HepG2 (cell line): ENCODE measurements around the gene WDFY1. TPM values are rescaled to one million over a fixed set of nuclear protein-coding genes. Genes with fewer than 3 reads are reported as not detected.

Experiments
- BORCS8-MEF2B ChIP-seq: sonication (generic); formaldehyde crosslinking; IDR thresholded peaks from 2 replicates; pipeline ENCODE4 v1.8.0; 2022; ENCODE audit warnings: mild to moderate bottlenecking, missing genetic modification reagents
- CBX5 ChIP-seq: sonication (generic); formaldehyde crosslinking; IDR thresholded peaks from 2 replicates; pipeline ENCODE4 v1.4.0; 2020; ENCODE audit warnings: missing genetic modification reagents, borderline replicate concordance
- FOXA3 ChIP-seq: IDR thresholded peaks from 2 replicates; pipeline ENCODE4 v1.6.1; 2016; ENCODE audit warnings: missing genetic modification reagents, missing compliant biosample characterization
- GATAD1 ChIP-seq: IDR thresholded peaks from 2 replicates; pipeline ENCODE4 v1.6.1; 2016; ENCODE audit warnings: missing genetic modification reagents, missing compliant biosample characterization
- GTF2F1 ChIP-seq: fragments of 150-350 bp; IDR thresholded peaks from 2 replicates; pipeline ENCODE4 v1.6.1; 2014; ENCODE audit warnings: low read length
- HOXA9 ChIP-seq: sonication (generic); formaldehyde crosslinking; IDR thresholded peaks from 2 replicates; pipeline ENCODE4 v1.8.1; 2022; ENCODE audit warnings: missing genetic modification reagents, mild to moderate bottlenecking, moderate library complexity, borderline replicate concordance
- IKZF4 ChIP-seq: sonication (generic); formaldehyde crosslinking; IDR thresholded peaks from 2 replicates; pipeline ENCODE4 v1.5.1; 2020; ENCODE audit warnings: borderline replicate concordance, mild to moderate bottlenecking, low read depth, missing genetic modification reagents; ENCODE audit errors: not compliant biosample characterization
- KDM5B ChIP-seq: sonication (generic); formaldehyde crosslinking; IDR thresholded peaks from 2 replicates; pipeline ENCODE4 v1.4.0; 2020; ENCODE audit warnings: missing genetic modification reagents, mild to moderate bottlenecking, borderline replicate concordance
- KDM6A ChIP-seq: IDR thresholded peaks from 2 replicates; pipeline ENCODE4 v1.6.1; 2016; ENCODE audit warnings: low read depth
- MYC ChIP-seq: sonication (generic); formaldehyde crosslinking; IDR thresholded peaks from 2 replicates; pipeline ENCODE4 v1.9.0; 2021; ENCODE audit warnings: missing genetic modification reagents, borderline replicate concordance
- NR3C1 ChIP-seq: sonication (generic); formaldehyde crosslinking; IDR thresholded peaks from 2 replicates; pipeline ENCODE4 v1.4.0; 2020; ENCODE audit warnings: missing genetic modification reagents
- RFXAP ChIP-seq: sonication (generic); formaldehyde crosslinking; IDR thresholded peaks from 2 replicates; pipeline ENCODE4 v1.4.0; 2020; ENCODE audit warnings: missing genetic modification reagents, borderline replicate concordance
- SKI ChIP-seq: fragments of 450-650 bp; IDR thresholded peaks from one replicate; pipeline ENCODE4 v1.6.1; 2018; ENCODE audit warnings: mild to moderate bottlenecking; ENCODE audit not compliant: partially characterized antibody
- SP2 ChIP-seq: sonication (generic); formaldehyde crosslinking; IDR thresholded peaks from 2 replicates; pipeline ENCODE4 v1.5.1; 2020; ENCODE audit warnings: mild to moderate bottlenecking, missing genetic modification reagents
- SUZ12 ChIP-seq: fragments of 150-350 bp; IDR thresholded peaks from 2 replicates; pipeline ENCODE4 v1.6.1; 2014; ENCODE audit warnings: low read depth, low read length
- ZNF251 ChIP-seq: sonication (generic); formaldehyde crosslinking; IDR thresholded peaks from 2 replicates; pipeline ENCODE4 v1.9.0; 2021; ENCODE audit warnings: mild to moderate bottlenecking, missing genetic modification reagents
- ZNF780A ChIP-seq: sonication (generic); formaldehyde crosslinking; IDR thresholded peaks from 2 replicates; pipeline ENCODE4 v1.8.0; 2022; ENCODE audit warnings: mild to moderate bottlenecking, missing genetic modification reagents, moderate library complexity
- ZSCAN31 ChIP-seq: sonication (generic); formaldehyde crosslinking; IDR thresholded peaks from 2 replicates; pipeline ENCODE4 v1.5.0; 2020; ENCODE audit warnings: low read depth, mild to moderate bottlenecking, missing genetic modification reagents
- polyA plus RNA-seq, 8 experiments: library from polyadenylated mRNA; depleted of rRNA in 3 of 8; stranded (reverse) in 7 of 8; unstranded in 1 of 8; fragments of >200 nt; fragmentation: Illumina TruSeq in 4 of 8; extraction: Trizol in 4 of 8; gene quantifications; 2 replicates each; pipeline versions ENCODE4 v1.2.1 to v1.2.3, GENCODE V29; 2011 to 2016; ENCODE audit warnings: low read depth in 4 of 8, missing spikeins in 1 of 8, mixed read lengths in 1 of 8; ENCODE audit not compliant: insufficient read depth in 1 of 8
- total RNA-seq, 5 experiments: library from RNA; depleted of rRNA; stranded (reverse); fragments of >200 nt; fragmentation: Illumina TruSeq; extraction: Trizol; gene quantifications; 2 replicates each; pipeline ENCODE4 v1.2.3, GENCODE V29; 2016; ENCODE audit warnings: low read depth in 1 of 5
- TF ChIP-seq, protein P1 (sequence below): sonication (generic); formaldehyde crosslinking; IDR thresholded peaks from 2 replicates; pipeline ENCODE4 v1.4.0; 2020; ENCODE audit warnings: missing genetic modification reagents
- TF ChIP-seq, protein P2 (sequence below): sonication (generic); formaldehyde crosslinking; IDR thresholded peaks from 2 replicates; pipeline ENCODE4 v1.4.0; 2020; ENCODE audit warnings: missing genetic modification reagents
- TF ChIP-seq, protein P3 (sequence below): sonication (generic); formaldehyde crosslinking; IDR thresholded peaks from 2 replicates; pipeline ENCODE4 v1.5.0; 2020; ENCODE audit warnings: mild to moderate bottlenecking, missing genetic modification reagents
- TF ChIP-seq, protein P4 (sequence below): sonication (generic); formaldehyde crosslinking; IDR thresholded peaks from 2 replicates; pipeline ENCODE4 v1.5.0; 2020; ENCODE audit warnings: missing genetic modification reagents, mild to moderate bottlenecking, borderline replicate concordance

Gene WDFY1
- total and polyA plus RNA-seq, 2 of the 13 experiments (the other 11 are each of a cell fraction or from before 2014, with no cell fraction given), result 77.0 to 78.4 TPM

DNA sequence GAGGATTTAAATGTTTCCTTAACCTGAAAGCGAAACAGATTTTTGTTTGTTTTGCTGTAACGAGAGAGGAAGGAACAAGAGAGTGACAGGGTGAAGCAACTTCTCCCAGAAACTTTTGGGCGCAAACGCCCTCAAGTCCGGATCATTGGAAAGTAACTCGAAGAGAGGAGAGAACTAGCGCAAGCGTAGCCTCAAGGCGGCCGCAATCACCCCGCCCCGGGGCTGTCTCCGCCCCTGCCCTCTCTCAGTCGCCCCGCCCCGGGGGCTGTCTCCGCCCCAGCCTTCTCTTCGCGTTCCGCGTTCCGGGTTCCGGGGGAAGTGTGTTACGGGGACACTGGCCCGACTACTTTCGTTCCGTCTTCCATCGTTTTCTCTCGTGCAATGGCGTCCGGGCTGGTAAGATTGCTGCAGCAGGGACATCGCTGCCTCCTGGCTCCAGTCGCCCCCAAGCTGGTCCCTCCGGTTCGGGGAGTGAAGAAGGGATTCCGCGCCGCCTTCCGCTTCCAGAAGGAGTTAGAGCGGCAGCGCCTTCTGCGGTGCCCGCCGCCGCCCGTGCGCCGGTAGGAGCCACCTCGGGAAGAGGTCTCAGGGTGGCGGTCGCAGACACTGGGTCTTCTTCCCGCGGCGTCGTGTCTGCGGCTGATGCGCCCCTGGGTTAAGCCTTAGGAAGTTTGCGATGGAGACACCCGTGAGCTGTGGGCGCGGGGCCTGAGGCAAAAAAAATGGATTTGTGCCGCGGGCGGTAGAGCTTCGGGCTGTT is 12.1 kb upstream of the WDFY1 start, which contains the start of gene MRPL44 (continued):
- TF ChIP-seq HOXA9 (CRISPR knock-in tag) (no peak; the same call in 1 of the 2 replicates), ZSCAN31 (CRISPR knock-in tag) (peak; percentile 99), KDM5B (peak; percentile 98), KDM6A (0 out of 2 replicates have a peak, but pooled peaks have one; percentile 34), GATAD1 (CRISPR knock-in tag) (peak; percentile 99), MYC (CRISPR knock-in tag) (peak; percentile 94), ZNF251 (CRISPR knock-in tag) (peak; percentile 81; the same call in 1 of the 2 replicates), GTF2F1 (peak; percentile 75; the same call in 1 of the 2 replicates), IKZF4 (peak; percentile 81), SP2 (peak; percentile 70), BORCS8-MEF2B (CRISPR knock-in tag) (peak; percentile 97), SUZ12 (no peak), CBX5 (peak; percentile 99), NR3C1 (CRISPR knock-in tag) (no peak), FOXA3 (CRISPR knock-in tag) (peak; percentile 88), ZNF780A (CRISPR knock-in tag) (peak; percentile 81; the same call in 1 of the 2 replicates), SKI (peak; percentile 81), RFXAP (CRISPR knock-in tag) (peak; percentile 97)
- TF ChIP-seq, protein P1, sequence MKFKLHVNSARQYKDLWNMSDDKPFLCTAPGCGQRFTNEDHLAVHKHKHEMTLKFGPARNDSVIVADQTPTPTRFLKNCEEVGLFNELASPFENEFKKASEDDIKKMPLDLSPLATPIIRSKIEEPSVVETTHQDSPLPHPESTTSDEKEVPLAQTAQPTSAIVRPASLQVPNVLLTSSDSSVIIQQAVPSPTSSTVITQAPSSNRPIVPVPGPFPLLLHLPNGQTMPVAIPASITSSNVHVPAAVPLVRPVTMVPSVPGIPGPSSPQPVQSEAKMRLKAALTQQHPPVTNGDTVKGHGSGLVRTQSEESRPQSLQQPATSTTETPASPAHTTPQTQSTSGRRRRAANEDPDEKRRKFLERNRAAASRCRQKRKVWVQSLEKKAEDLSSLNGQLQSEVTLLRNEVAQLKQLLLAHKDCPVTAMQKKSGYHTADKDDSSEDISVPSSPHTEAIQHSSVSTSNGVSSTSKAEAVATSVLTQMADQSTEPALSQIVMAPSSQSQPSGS (CRISPR knock-in tag), result peak; percentile 97
- TF ChIP-seq, protein P2, sequence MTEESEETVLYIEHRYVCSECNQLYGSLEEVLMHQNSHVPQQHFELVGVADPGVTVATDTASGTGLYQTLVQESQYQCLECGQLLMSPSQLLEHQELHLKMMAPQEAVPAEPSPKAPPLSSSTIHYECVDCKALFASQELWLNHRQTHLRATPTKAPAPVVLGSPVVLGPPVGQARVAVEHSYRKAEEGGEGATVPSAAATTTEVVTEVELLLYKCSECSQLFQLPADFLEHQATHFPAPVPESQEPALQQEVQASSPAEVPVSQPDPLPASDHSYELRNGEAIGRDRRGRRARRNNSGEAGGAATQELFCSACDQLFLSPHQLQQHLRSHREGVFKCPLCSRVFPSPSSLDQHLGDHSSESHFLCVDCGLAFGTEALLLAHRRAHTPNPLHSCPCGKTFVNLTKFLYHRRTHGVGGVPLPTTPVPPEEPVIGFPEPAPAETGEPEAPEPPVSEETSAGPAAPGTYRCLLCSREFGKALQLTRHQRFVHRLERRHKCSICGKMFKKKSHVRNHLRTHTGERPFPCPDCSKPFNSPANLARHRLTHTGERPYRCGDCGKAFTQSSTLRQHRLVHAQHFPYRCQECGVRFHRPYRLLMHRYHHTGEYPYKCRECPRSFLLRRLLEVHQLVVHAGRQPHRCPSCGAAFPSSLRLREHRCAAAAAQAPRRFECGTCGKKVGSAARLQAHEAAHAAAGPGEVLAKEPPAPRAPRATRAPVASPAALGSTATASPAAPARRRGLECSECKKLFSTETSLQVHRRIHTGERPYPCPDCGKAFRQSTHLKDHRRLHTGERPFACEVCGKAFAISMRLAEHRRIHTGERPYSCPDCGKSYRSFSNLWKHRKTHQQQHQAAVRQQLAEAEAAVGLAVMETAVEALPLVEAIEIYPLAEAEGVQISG (CRISPR knock-in tag), result peak; percentile 98
- TF ChIP-seq, protein P3, sequence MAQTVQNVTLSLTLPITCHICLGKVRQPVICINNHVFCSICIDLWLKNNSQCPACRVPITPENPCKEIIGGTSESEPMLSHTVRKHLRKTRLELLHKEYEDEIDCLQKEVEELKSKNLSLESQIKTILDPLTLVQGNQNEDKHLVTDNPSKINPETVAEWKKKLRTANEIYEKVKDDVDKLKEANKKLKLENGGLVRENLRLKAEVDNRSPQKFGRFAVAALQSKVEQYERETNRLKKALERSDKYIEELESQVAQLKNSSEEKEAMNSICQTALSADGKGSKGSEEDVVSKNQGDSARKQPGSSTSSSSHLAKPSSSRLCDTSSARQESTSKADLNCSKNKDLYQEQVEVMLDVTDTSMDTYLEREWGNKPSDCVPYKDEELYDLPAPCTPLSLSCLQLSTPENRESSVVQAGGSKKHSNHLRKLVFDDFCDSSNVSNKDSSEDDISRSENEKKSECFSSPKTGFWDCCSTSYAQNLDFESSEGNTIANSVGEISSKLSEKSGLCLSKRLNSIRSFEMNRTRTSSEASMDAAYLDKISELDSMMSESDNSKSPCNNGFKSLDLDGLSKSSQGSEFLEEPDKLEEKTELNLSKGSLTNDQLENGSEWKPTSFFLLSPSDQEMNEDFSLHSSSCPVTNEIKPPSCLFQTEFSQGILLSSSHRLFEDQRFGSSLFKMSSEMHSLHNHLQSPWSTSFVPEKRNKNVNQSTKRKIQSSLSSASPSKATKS (CRISPR knock-in tag), result peak; percentile 99
- TF ChIP-seq, protein P4, sequence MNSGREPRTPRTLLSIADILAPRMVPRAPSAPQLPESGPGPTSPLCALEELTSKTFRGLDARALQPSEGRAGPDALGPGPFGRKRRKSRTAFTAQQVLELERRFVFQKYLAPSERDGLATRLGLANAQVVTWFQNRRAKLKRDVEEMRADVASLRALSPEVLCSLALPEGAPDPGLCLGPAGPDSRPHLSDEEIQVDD (CRISPR knock-in tag), result 0 out of 2 replicates have a peak, but pooled peaks have one; percentile 26
